ENCODE measurements around the gene PGLYRP2. TPM values are rescaled to one million over a fixed set of nuclear protein-coding genes. Genes with fewer than 3 reads are reported as not detected.

The PGLYRP2 gene
- polyA plus RNA-seq, 1 of the 3 experiments (the other 2 are of a cell fraction) = not detected

- no peak overlapping the region for H3K27ac ChIP-seq (ENCODE audit: low read depth in 2 of 2, low read length in 1 of 2)
- no peaks in the 10 kb centered on the region for H4K20me1 ChIP-seq (ENCODE audit: insufficient read depth)
- H3K9me2 ChIP-seq = no peaks in the 10 kb centered on the region
- ChIA-PET POLR2A (no interaction called here), CTCF (no interaction called here)
- H3K4me2 ChIP-seq = no peak overlapping the region
- H3K9me3 ChIP-seq = no peaks in the 10 kb centered on the region
- H3K36me3 ChIP-seq (replicated peaks in 1 of 2; ENCODE audit: control insufficient read depth in 1 of 2, insufficient read depth in 2 of 2, low read length in 1 of 2) = no peaks in the 10 kb centered on the region
- H2AFZ ChIP-seq (ENCODE audit: low read depth) = no peak overlapping the region
- H3K27me3 ChIP-seq (ENCODE audit: insufficient read depth) = peaks cover 43% of the 10 kb centered on the region
- WGBS (ENCODE audit: low lambda C conversion rate) = 13% methylated on average over 10 of the region's 19 CpGs
- H3K9ac ChIP-seq = no peak overlapping the region
- H3K79me2 ChIP-seq (ENCODE audit: insufficient read depth) = no peaks in the 10 kb centered on the region
- TF ChIP-seq USF1 (IDR thresholded peaks at IDR 0.05; ENCODE audit: borderline replicate concordance, low read depth) (no peak), TAF1 (IDR thresholded peaks at IDR 0.05; ENCODE audit: borderline replicate concordance, low read depth, low read length) (no peak), PBX3 (IDR thresholded peaks at IDR 0.05) (no peak), YY1 (IDR thresholded peaks at IDR 0.05; ENCODE audit: low read depth) (no peak), TEAD4 (IDR thresholded peaks at IDR 0.05; ENCODE audit: borderline replicate concordance, insufficient read depth) (no peak), MAX (IDR thresholded peaks at IDR 0.05; ENCODE audit: low read depth) (no peak), POLR2AphosphoS5 (IDR thresholded peaks at IDR 0.05; ENCODE audit: low read depth, low read length) (no peak), JUND (IDR thresholded peaks at IDR 0.05) (no peak), ELF1 (IDR thresholded peaks at IDR 0.05) (no peak), GATA2 (CRISPR knock-in tag; IDR thresholded peaks at IDR 0.05) (no peak), FOSL2 (IDR thresholded peaks at IDR 0.05; ENCODE audit: borderline replicate concordance, low read depth) (no peak), EP300 (IDR thresholded peaks at IDR 0.05; ENCODE audit: borderline replicate concordance in 1 of 2, low read depth in 1 of 2, low read length in 1 of 2) (no peak), TCF12 (IDR thresholded peaks at IDR 0.05) (no peak), EZH2phosphoT487 (IDR thresholded peaks at IDR 0.05; ENCODE audit: borderline replicate concordance, low read depth) (no peak)
- TF ChIP-seq, protein P1, sequence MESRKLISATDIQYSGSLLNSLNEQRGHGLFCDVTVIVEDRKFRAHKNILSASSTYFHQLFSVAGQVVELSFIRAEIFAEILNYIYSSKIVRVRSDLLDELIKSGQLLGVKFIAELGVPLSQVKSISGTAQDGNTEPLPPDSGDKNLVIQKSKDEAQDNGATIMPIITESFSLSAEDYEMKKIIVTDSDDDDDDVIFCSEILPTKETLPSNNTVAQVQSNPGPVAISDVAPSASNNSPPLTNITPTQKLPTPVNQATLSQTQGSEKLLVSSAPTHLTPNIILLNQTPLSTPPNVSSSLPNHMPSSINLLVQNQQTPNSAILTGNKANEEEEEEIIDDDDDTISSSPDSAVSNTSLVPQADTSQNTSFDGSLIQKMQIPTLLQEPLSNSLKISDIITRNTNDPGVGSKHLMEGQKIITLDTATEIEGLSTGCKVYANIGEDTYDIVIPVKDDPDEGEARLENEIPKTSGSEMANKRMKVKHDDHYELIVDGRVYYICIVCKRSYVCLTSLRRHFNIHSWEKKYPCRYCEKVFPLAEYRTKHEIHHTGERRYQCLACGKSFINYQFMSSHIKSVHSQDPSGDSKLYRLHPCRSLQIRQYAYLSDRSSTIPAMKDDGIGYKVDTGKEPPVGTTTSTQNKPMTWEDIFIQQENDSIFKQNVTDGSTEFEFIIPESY (IDR thresholded peaks at IDR 0.05; ENCODE audit: borderline replicate concordance, low read depth) = no peak
- TF ChIP-seq, protein P2, sequence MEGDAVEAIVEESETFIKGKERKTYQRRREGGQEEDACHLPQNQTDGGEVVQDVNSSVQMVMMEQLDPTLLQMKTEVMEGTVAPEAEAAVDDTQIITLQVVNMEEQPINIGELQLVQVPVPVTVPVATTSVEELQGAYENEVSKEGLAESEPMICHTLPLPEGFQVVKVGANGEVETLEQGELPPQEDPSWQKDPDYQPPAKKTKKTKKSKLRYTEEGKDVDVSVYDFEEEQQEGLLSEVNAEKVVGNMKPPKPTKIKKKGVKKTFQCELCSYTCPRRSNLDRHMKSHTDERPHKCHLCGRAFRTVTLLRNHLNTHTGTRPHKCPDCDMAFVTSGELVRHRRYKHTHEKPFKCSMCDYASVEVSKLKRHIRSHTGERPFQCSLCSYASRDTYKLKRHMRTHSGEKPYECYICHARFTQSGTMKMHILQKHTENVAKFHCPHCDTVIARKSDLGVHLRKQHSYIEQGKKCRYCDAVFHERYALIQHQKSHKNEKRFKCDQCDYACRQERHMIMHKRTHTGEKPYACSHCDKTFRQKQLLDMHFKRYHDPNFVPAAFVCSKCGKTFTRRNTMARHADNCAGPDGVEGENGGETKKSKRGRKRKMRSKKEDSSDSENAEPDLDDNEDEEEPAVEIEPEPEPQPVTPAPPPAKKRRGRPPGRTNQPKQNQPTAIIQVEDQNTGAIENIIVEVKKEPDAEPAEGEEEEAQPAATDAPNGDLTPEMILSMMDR (IDR thresholded peaks at IDR 0.05) = no peak
- TF ChIP-seq, protein P3, sequence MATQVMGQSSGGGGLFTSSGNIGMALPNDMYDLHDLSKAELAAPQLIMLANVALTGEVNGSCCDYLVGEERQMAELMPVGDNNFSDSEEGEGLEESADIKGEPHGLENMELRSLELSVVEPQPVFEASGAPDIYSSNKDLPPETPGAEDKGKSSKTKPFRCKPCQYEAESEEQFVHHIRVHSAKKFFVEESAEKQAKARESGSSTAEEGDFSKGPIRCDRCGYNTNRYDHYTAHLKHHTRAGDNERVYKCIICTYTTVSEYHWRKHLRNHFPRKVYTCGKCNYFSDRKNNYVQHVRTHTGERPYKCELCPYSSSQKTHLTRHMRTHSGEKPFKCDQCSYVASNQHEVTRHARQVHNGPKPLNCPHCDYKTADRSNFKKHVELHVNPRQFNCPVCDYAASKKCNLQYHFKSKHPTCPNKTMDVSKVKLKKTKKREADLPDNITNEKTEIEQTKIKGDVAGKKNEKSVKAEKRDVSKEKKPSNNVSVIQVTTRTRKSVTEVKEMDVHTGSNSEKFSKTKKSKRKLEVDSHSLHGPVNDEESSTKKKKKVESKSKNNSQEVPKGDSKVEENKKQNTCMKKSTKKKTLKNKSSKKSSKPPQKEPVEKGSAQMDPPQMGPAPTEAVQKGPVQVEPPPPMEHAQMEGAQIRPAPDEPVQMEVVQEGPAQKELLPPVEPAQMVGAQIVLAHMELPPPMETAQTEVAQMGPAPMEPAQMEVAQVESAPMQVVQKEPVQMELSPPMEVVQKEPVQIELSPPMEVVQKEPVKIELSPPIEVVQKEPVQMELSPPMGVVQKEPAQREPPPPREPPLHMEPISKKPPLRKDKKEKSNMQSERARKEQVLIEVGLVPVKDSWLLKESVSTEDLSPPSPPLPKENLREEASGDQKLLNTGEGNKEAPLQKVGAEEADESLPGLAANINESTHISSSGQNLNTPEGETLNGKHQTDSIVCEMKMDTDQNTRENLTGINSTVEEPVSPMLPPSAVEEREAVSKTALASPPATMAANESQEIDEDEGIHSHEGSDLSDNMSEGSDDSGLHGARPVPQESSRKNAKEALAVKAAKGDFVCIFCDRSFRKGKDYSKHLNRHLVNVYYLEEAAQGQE (IDR thresholded peaks at IDR 0.05; ENCODE audit: low read depth, low read length) = no peak
- TF ChIP-seq, protein P4, sequence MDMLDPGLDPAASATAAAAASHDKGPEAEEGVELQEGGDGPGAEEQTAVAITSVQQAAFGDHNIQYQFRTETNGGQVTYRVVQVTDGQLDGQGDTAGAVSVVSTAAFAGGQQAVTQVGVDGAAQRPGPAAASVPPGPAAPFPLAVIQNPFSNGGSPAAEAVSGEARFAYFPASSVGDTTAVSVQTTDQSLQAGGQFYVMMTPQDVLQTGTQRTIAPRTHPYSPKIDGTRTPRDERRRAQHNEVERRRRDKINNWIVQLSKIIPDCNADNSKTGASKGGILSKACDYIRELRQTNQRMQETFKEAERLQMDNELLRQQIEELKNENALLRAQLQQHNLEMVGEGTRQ (IDR thresholded peaks at IDR 0.05; ENCODE audit: borderline replicate concordance, low read depth, low read length) = no peak
- H3K4me1 ChIP-seq (ENCODE audit: control insufficient read depth in 1 of 2, insufficient read depth in 2 of 2, low read depth in 1 of 2, low read length in 1 of 2) = no peaks in the 10 kb centered on the region
- H3K4me3 ChIP-seq (ENCODE audit: low read depth in 2 of 2, low read length in 1 of 2) = no peak overlapping the region
- H3F3A ChIP-seq (replicated peaks; ENCODE audit: insufficient read depth) = no peaks in the 10 kb centered on the region
- no peak for DNase-seq
Measured at GRCh38 chr19:15511671-15512424, 32.5 kb upstream of the PGLYRP2 start.

Data from SK-N-SH (cell line).